Naive thymus-derived CD8-positive, alpha-beta T cell (primary cell): Measurements from ENCODE around the gene SORCS2. TPM values are rescaled to one million over a fixed set of nuclear protein-coding genes. Genes with fewer than 3 reads are reported as not detected.
A peak's percentile ranks its signal among the peaks of the same experiment; 100 is the strongest.

ENCODE experiments used
- ATAC-seq, 2 donors: fragments of 150-1000 bp; cut with Tn5 transposase in 1 of 2; sonication (Bioruptor Pico), chemical (Tn5 transposase) in 1 of 2; 1 replicate in 1 of 2; 2 replicates in 1 of 2; pipeline ENCODE4 v1.10.0; 2021; ENCODE audit warnings: mild to moderate bottlenecking in 2 of 2, moderate library complexity in 2 of 2
- POLR2A ChIA-PET: fragments of 350-600 bp; sonication (Branson Sonifier 250); formaldehyde crosslinking; loops from one replicate; lab custom pipeline; 2021; ENCODE audit warnings: antibody characterized with exemption; lab: Charles Lee
- DNase-seq, 10 donors: peaks; one replicate each; pipeline versions ENCODE4 v3.0.0 to v3.0.0-alpha.2; 2020 to 2022
- H3K27ac Mint-ChIP-seq, 10 donors: one replicate each; pipeline ENCODE4 v1.8.0; 2020 to 2022; ENCODE audit warnings: mild to moderate bottlenecking in 10 of 10, mixed read lengths in 10 of 10, moderate library complexity in 4 of 10, inconsistent platforms in 1 of 10
- H3K27me3 Mint-ChIP-seq, 5 donors: one replicate each; pipeline ENCODE4 v1.8.0; 2021 to 2022; ENCODE audit warnings: mixed read lengths in 5 of 5
- H3K36me3 Mint-ChIP-seq, 3 donors: one replicate each; pipeline ENCODE4 v1.8.0; 2020 to 2022; ENCODE audit warnings: mixed read lengths in 3 of 3, mild to moderate bottlenecking in 2 of 3, inconsistent platforms in 1 of 3
- H3K4me1 Mint-ChIP-seq, 4 donors: one replicate each; pipeline ENCODE4 v1.8.0; 2021 to 2022; ENCODE audit warnings: mixed read lengths in 4 of 4
- H3K4me3 Mint-ChIP-seq, 10 donors: one replicate each; pipeline ENCODE4 v1.8.0; 2020 to 2022; ENCODE audit warnings: mild to moderate bottlenecking in 10 of 10, mixed read lengths in 10 of 10, moderate library complexity in 6 of 10, inconsistent platforms in 1 of 10
- H3K9me3 Mint-ChIP-seq, 9 donors: one replicate each; pipeline ENCODE4 v1.8.0; 2020 to 2022; ENCODE audit warnings: mixed read lengths in 9 of 9, mild to moderate bottlenecking in 3 of 9, inconsistent platforms in 1 of 9, moderate library complexity in 1 of 9
- polyA plus RNA-seq, 3 donors: library from polyadenylated mRNA; unstranded; fragments of 300-500 nt; fragmentation: Illumina TruSeq; gene quantifications; one replicate each; pipeline ENCODE4 v1.2.3, GENCODE V29; 2021
- total RNA-seq, 8 experiments: library from RNA in 2 of 8; stranded (reverse) in 2 of 8; gene quantifications; one replicate each; pipeline ENCODE4 v1.2.3 and lab custom pipeline; 2021 to 2026

SORCS2 gene
- total and polyA plus RNA-seq, 5 experiments from 2014 or later: not detected

- Mint-ChIP-seq H3K4me3 (no peak overlapping the region), H3K27me3 (peaks cover 0 to 10% (median 4%) of the 10 kb centered on the region in 5 donors), H3K36me3 (no peaks in the 10 kb centered on the region), H3K27ac (peak overlapping the region in 1 of 10 donors; percentile 49), H3K9me3 (no peaks in the 10 kb centered on the region), H3K4me1 (peaks cover 4 to 10% (median 6%) of the 10 kb centered on the region in 4 donors)
- no peak for ATAC-seq
- POLR2A ChIA-PET: no interaction called here
- no peak for DNase-seq
These were observed 26.5 kb upstream of the SORCS2 start for GRCh38 chr4:7165874-7166201.

GRCh38 chr4:7166237-7166636 is 26.1 kb upstream of the SORCS2 start:
- Mint-ChIP-seq H3K9me3 (no peaks in the 10 kb centered on the region), H3K4me1 (peaks cover 4 to 10% (median 6%) of the 10 kb centered on the region in 4 donors), H3K27me3 (peaks cover 0 to 10% (median 4%) of the 10 kb centered on the region in 5 donors), H3K36me3 (no peaks in the 10 kb centered on the region), H3K27ac (no peak overlapping the region), H3K4me3 (no peak overlapping the region)
- no peak for DNase-seq
- POLR2A ChIA-PET: no interaction called here
- ATAC-seq: no peak

- H3K27me3 Mint-ChIP-seq: peaks cover 0 to 13% (median 1%) of the 10 kb centered on the region in 5 donors
- no peak overlapping the region for H3K27ac Mint-ChIP-seq
- DNase-seq (no peak), ATAC-seq (no peak)
- H3K9me3 Mint-ChIP-seq: no peaks in the 10 kb centered on the region
- POLR2A ChIA-PET: no interaction called here
- H3K4me1 Mint-ChIP-seq: peaks cover 4 to 10% (median 6%) of the 10 kb centered on the region in 4 donors
- H3K36me3 Mint-ChIP-seq: no peaks in the 10 kb centered on the region
- no peak overlapping the region for H3K4me3 Mint-ChIP-seq
These were observed 25.2 kb upstream of the SORCS2 start for GRCh38 chr4:7166981-7167700.

GRCh38 chr4:7167706-7168105 is 24.6 kb upstream of the SORCS2 start:
- no peak overlapping the region for H3K27ac Mint-ChIP-seq
- H3K4me1 Mint-ChIP-seq: peaks cover 4 to 10% (median 6%) of the 10 kb centered on the region in 4 donors
- no peaks in the 10 kb centered on the region for H3K9me3 Mint-ChIP-seq
- H3K36me3 Mint-ChIP-seq: no peaks in the 10 kb centered on the region
- H3K4me3 Mint-ChIP-seq: no peak overlapping the region
- peaks cover 0 to 15% (median 2%) of the 10 kb centered on the region in 5 donors for H3K27me3 Mint-ChIP-seq
- POLR2A ChIA-PET: no interaction called here
- ATAC-seq: no peak
- DNase-seq: no peak

- POLR2A ChIA-PET: no interaction called here
- no peaks in the 10 kb centered on the region for H3K36me3 Mint-ChIP-seq
- no peak for ATAC-seq
- no peak overlapping the region for H3K4me3 Mint-ChIP-seq
- H3K27me3 Mint-ChIP-seq: peaks cover 0 to 18% (median 2%) of the 10 kb centered on the region in 5 donors
- no peak for DNase-seq
- H3K4me1 Mint-ChIP-seq: peaks cover 4 to 10% (median 6%) of the 10 kb centered on the region in 4 donors
- no peak overlapping the region for H3K27ac Mint-ChIP-seq
- no peaks in the 10 kb centered on the region for H3K9me3 Mint-ChIP-seq
These were observed 24.2 kb upstream of the SORCS2 start for GRCh38 chr4:7168106-7168505.

GRCh38 chr4:7169134-7169533 is 23.2 kb upstream of the SORCS2 start:
- H3K36me3 Mint-ChIP-seq: no peaks in the 10 kb centered on the region
- ATAC-seq: no peak
- no peaks in the 10 kb centered on the region for H3K9me3 Mint-ChIP-seq
- H3K4me1 Mint-ChIP-seq: peaks cover 4 to 10% (median 6%) of the 10 kb centered on the region in 4 donors
- peak overlapping the region in 1 of 10 donors; percentile 64 for H3K27ac Mint-ChIP-seq
- H3K27me3 Mint-ChIP-seq: peaks cover 0 to 14% (median 2%) of the 10 kb centered on the region in 5 donors
- DNase-seq: no peak
- peak overlapping the region in 1 of 10 donors; percentile 26 for H3K4me3 Mint-ChIP-seq
- POLR2A ChIA-PET: no interaction called here

GRCh38 chr4:7170012-7170411 is 22.3 kb upstream of the SORCS2 start:
- no peaks in the 10 kb centered on the region for H3K36me3 Mint-ChIP-seq
- H3K4me3 Mint-ChIP-seq: no peak overlapping the region
- no peaks in the 10 kb centered on the region for H3K9me3 Mint-ChIP-seq
- H3K4me1 Mint-ChIP-seq: peaks cover 4 to 10% (median 6%) of the 10 kb centered on the region in 4 donors
- ATAC-seq: no peak
- H3K27me3 Mint-ChIP-seq: peaks cover 0 to 14% (median 2%) of the 10 kb centered on the region in 5 donors
- POLR2A ChIA-PET: no interaction called here
- H3K27ac Mint-ChIP-seq: no peak overlapping the region
- DNase-seq: no peak

GRCh38 chr4:7171191-7171900 is 21.0 kb upstream of the SORCS2 start:
- no peak overlapping the region for H3K4me3 Mint-ChIP-seq
- no peak overlapping the region for H3K27ac Mint-ChIP-seq
- no peaks in the 10 kb centered on the region for H3K36me3 Mint-ChIP-seq
- H3K27me3 Mint-ChIP-seq: peaks cover 0 to 14% (median 2%) of the 10 kb centered on the region in 5 donors
- peaks cover 4 to 10% (median 6%) of the 10 kb centered on the region in 4 donors for H3K4me1 Mint-ChIP-seq
- ATAC-seq (no peak), DNase-seq (no peak)
- POLR2A ChIA-PET: no interaction called here
- no peaks in the 10 kb centered on the region for H3K9me3 Mint-ChIP-seq

GRCh38 chr4:7172508-7172907 is 19.8 kb upstream of the SORCS2 start:
- ATAC-seq: no peak
- no peaks in the 10 kb centered on the region for H3K9me3 Mint-ChIP-seq

GRCh38 chr4:7172946-7173345 is 19.4 kb upstream of the SORCS2 start:
- POLR2A ChIA-PET: no interaction called here

More at GRCh38 chr4:7172508-7172907, 19.8 kb upstream of the SORCS2 start:
- H3K4me1 Mint-ChIP-seq: peaks cover 4 to 10% (median 6%) of the 10 kb centered on the region in 4 donors
- POLR2A ChIA-PET: no interaction called here
- no peak overlapping the region for H3K4me3 Mint-ChIP-seq
- H3K36me3 Mint-ChIP-seq: no peaks in the 10 kb centered on the region
- H3K27ac Mint-ChIP-seq: peak overlapping the region in 1 of 10 donors; percentile 9
- DNase-seq: no peak
- peaks cover 0 to 14% (median 2%) of the 10 kb centered on the region in 5 donors for H3K27me3 Mint-ChIP-seq

GRCh38 chr4:7173841-7174449 is 18.4 kb upstream of the SORCS2 start:
- peaks cover 3 to 7% (median 5%) of the 10 kb centered on the region in 4 donors for H3K4me1 Mint-ChIP-seq
- POLR2A ChIA-PET: no interaction called here
- no peak overlapping the region for H3K27ac Mint-ChIP-seq
- no peaks in the 10 kb centered on the region for H3K36me3 Mint-ChIP-seq
- no peak overlapping the region for H3K4me3 Mint-ChIP-seq
- ATAC-seq: no peak
- H3K9me3 Mint-ChIP-seq: peaks cover 0 to 2% (median 0%) of the 10 kb centered on the region in 9 donors
- DNase-seq: no peak
- H3K27me3 Mint-ChIP-seq: peaks cover 0 to 13% (median 2%) of the 10 kb centered on the region in 5 donors

More at GRCh38 chr4:7172946-7173345, 19.4 kb upstream of the SORCS2 start:
- no peak for ATAC-seq
- no peak for DNase-seq
- peaks cover 4 to 10% (median 6%) of the 10 kb centered on the region in 4 donors for H3K4me1 Mint-ChIP-seq
- peaks cover 0 to 14% (median 2%) of the 10 kb centered on the region in 5 donors for H3K27me3 Mint-ChIP-seq
- no peaks in the 10 kb centered on the region for H3K9me3 Mint-ChIP-seq
- H3K27ac Mint-ChIP-seq: no peak overlapping the region
- H3K4me3 Mint-ChIP-seq: no peak overlapping the region
- H3K36me3 Mint-ChIP-seq: no peaks in the 10 kb centered on the region

GRCh38 chr4:7179158-7179557 is 13.2 kb upstream of the SORCS2 start:
- POLR2A ChIA-PET: no interaction called here
- no peak overlapping the region for H3K27ac Mint-ChIP-seq
- peaks cover 0 to 8% (median 5%) of the 10 kb centered on the region in 3 donors for H3K36me3 Mint-ChIP-seq
- H3K4me3 Mint-ChIP-seq: no peak overlapping the region
- H3K4me1 Mint-ChIP-seq: peaks cover 0 to 4% (median under 1%) of the 10 kb centered on the region in 4 donors
- ATAC-seq: no peak
- H3K27me3 Mint-ChIP-seq: peaks cover 6 to 27% (median 11%) of the 10 kb centered on the region in 5 donors
- no peak for DNase-seq
- H3K9me3 Mint-ChIP-seq: peaks cover 0 to 17% (median 8%) of the 10 kb centered on the region in 9 donors

- POLR2A ChIA-PET: no interaction called here
- Mint-ChIP-seq H3K27me3 (peaks cover 9 to 27% (median 11%) of the 10 kb centered on the region in 5 donors), H3K9me3 (peaks cover 0 to 17% (median 8%) of the 10 kb centered on the region in 9 donors), H3K4me1 (peaks cover 0 to 4% (median under 1%) of the 10 kb centered on the region in 4 donors), H3K36me3 (peaks cover 0 to 8% (median 5%) of the 10 kb centered on the region in 3 donors), H3K4me3 (no peak overlapping the region), H3K27ac (no peak overlapping the region)
- DNase-seq (no peak), ATAC-seq (no peak)
These were observed 11.4 kb upstream of the SORCS2 start for GRCh38 chr4:7180938-7181337.
